ENCODE measurements around the gene S100A12. TPM values are rescaled to one million over a fixed set of nuclear protein-coding genes. Genes with fewer than 3 reads are reported as not detected.
"Not testable (repeated sequence)": the region's sequence is repeated elsewhere in the genome, so short reads cannot be mapped to it uniquely, and the experiment has no call there.

The S100A12 gene
- polyA plus RNA-seq, 3 donors, result 1,275 to 2,834 (median 2,543) TPM

DNA sequence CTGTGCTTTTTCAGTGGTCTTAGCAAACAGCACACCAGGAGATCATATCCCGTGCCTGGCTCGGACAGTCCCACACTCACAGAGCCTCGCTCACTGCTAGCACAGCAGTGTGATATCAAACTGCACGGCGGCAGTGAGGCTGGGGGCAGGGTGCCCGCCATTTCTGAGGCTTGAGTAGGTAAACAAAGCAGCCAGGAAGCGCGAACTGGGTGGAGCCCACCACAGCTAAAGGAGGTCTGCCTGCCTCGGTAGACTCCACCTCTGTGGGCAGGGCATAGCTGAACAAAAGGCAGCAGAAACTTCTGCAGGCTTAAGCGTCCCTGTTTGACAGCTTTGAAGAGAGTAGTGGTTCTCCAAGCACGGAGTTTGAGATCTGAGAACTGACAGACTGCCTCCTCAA is 31.9 kb upstream of the S100A12 start:
- DNase-seq; H3K4me3 ChIP-seq (replicated peaks in 1 of 3; ENCODE audit: low read depth in 2 of 3, low read length in 3 of 3): not testable (repeated sequence)

DNA sequence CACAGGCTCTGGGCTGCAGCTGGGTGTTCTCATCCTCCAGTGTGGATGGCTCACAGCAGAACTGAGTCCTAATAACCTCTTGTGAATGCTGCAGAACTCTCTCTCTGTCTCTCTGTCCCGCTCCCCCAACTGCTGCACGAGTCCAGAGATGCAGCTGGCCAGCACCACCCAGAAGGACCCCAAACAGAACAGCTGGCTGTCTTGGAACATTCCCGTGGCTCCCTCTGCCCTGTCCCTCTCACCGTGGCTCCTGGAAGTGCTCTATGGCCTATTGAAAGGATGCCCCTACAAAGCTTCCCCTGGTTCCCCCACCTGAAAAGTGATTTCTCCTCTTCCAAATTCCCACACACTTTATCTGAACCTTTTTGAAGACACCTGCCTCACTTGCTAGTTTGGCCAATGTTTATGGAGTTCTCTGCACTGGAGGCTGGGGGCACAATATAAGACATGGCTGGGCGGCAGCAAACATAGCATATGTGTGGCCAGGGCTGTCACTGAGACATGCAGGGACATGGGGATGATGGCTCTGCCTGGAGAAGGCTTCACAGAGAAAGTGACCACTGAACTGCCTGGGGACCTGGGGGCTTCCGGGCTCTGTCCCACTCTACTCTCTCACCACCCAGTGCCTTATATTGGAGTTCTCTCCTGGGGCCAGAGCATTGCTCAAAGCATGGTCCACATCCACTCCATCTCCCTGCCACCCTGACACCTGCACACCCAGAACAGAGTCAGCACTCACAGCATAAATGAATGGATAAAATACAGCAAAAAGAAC is 30.6 kb upstream of the S100A12 start:
- not testable (repeated sequence) for H3K27ac ChIP-seq (ENCODE audit: low read depth in 1 of 2, low read length in 2 of 2); H2AFZ ChIP-seq (ENCODE audit: insufficient read depth, low read depth, low read length, poor library complexity, severe bottlenecking); H3K36me3 ChIP-seq (replicated peaks in 1 of 2; ENCODE audit: control insufficient read depth in 1 of 2, insufficient read depth in 2 of 2, low read length in 2 of 2); H3K9me3 ChIP-seq (replicated peaks in 1 of 2; ENCODE audit: control insufficient read depth in 1 of 2, insufficient read depth in 1 of 2, low read length in 2 of 2); DNase-seq; H3K27me3 ChIP-seq (ENCODE audit: control insufficient read depth in 2 of 2, insufficient read depth in 2 of 2, low read length in 2 of 2); H4K20me1 ChIP-seq (ENCODE audit: insufficient read depth, low read length); H3K9me3 Mint-ChIP-seq; H3K4me2 ChIP-seq (replicated peaks; ENCODE audit: extremely low read depth, low read length, poor library complexity, severe bottlenecking); H3K36me3 Mint-ChIP-seq; H3K4me3 ChIP-seq (replicated peaks in 1 of 3; ENCODE audit: low read depth in 2 of 3, low read length in 3 of 3); H3K9ac ChIP-seq (ENCODE audit: insufficient read depth, low read length, poor library complexity, severe bottlenecking); H3K27ac Mint-ChIP-seq
- Mint-ChIP-seq H3K4me3 (peak overlapping the region in 1 of 2 donors; percentile 13), H3K4me1 (peaks cover 40% of the 10 kb centered on the region), H3K27me3 (ENCODE audit: low read depth in 3 of 3) (peaks cover 19 to 28% (median 24%) of the 10 kb centered on the region in 3 donors)
- 94% methylated on average over 4 of the region's 6 CpGs for WGBS (ENCODE audit: insufficient coverage)
- H3K79me2 ChIP-seq (ENCODE audit: insufficient read depth, low read length), result peaks cover 11% of the 10 kb centered on the region
- intact Hi-C loops (cut with micrococcal nuclease), result loop anchor here in 1 of 2 donors (2.0 kb wide), 1 partner anchor 53 kb away; no protein-coding TSS in a partner anchor
- H3K4me1 ChIP-seq (ENCODE audit: control insufficient read depth in 1 of 2, insufficient read depth in 2 of 2, low read length in 2 of 2), result peaks cover 33 to 36% of the 10 kb centered on the region in 2 donors

More for the DNA sequence above, 31.9 kb upstream of the S100A12 start:
- H3K4me2 ChIP-seq (replicated peaks; ENCODE audit: extremely low read depth, low read length, poor library complexity, severe bottlenecking); H3K9me3 ChIP-seq (replicated peaks in 1 of 2; ENCODE audit: control insufficient read depth in 1 of 2, insufficient read depth in 1 of 2, low read length in 2 of 2); H3K27ac Mint-ChIP-seq; H3K27me3 ChIP-seq (ENCODE audit: control insufficient read depth in 2 of 2, insufficient read depth in 2 of 2, low read length in 2 of 2); H3K27ac ChIP-seq (ENCODE audit: low read depth in 1 of 2, low read length in 2 of 2); intact Hi-C loops (cut with micrococcal nuclease); H3K4me3 Mint-ChIP-seq; H4K20me1 ChIP-seq (ENCODE audit: insufficient read depth, low read length); H3K9ac ChIP-seq (ENCODE audit: insufficient read depth, low read length, poor library complexity, severe bottlenecking); H3K36me3 Mint-ChIP-seq; H2AFZ ChIP-seq (ENCODE audit: insufficient read depth, low read depth, low read length, poor library complexity, severe bottlenecking); H3K36me3 ChIP-seq (replicated peaks in 1 of 2; ENCODE audit: control insufficient read depth in 1 of 2, insufficient read depth in 2 of 2, low read length in 2 of 2): not testable (repeated sequence)
- Histone ChIP-seq H3K79me2 (ENCODE audit: insufficient read depth, low read length) (peaks cover 11% of the 10 kb centered on the region), H3K4me1 (ENCODE audit: control insufficient read depth in 1 of 2, insufficient read depth in 2 of 2, low read length in 2 of 2) (peaks cover 27 to 28% of the 10 kb centered on the region in 2 donors)
- Mint-ChIP-seq H3K4me1 (peaks cover 34% of the 10 kb centered on the region), H3K9me3 (peaks cover 0 to 10% (median 6%) of the 10 kb centered on the region in 7 donors), H3K27me3 (ENCODE audit: low read depth in 3 of 3) (peaks cover 23 to 34% (median 29%) of the 10 kb centered on the region in 3 donors)
- 66% methylated on average over 9 of the region's 11 CpGs for WGBS (ENCODE audit: insufficient coverage)
